ENCODE measurements around the gene TRPM1. TPM values are rescaled to one million over a fixed set of nuclear protein-coding genes. Genes with fewer than 3 reads are reported as not detected.

TRPM1 gene
- total and polyA plus RNA-seq, 9 of the 15 experiments (the other 6 are each of a cell fraction or from before 2014, with no cell fraction given) = 0.01 to 0.06 (median 0.03) TPM; not detected in 5

GRCh38 chr15:31032961-31033371 lies 68.6 kb downstream of the TRPM1 start:
- Histone ChIP-seq H3K79me2 (ENCODE audit: control insufficient read depth, insufficient read depth, low read length) (no peaks in the 10 kb centered on the region), H4K20me1 (replicated peaks; ENCODE audit: control insufficient read depth, insufficient read depth, low read length) (no peaks in the 10 kb centered on the region; the same call in 1 of the 2 replicates), H3K9ac (ENCODE audit: insufficient read depth in 1 of 2, low read depth in 2 of 2, low read length in 2 of 2) (no peak overlapping the region), H3K27me3 (ENCODE audit: control insufficient read depth in 2 of 2, insufficient read depth in 2 of 2, low read length in 2 of 2) (peaks cover 10 to 23% of the 10 kb centered on the region in 2 experiments), H3K4me3 (no peak overlapping the region), H3K27ac (ENCODE audit: extremely low read depth, low read depth, low read length) (no peak overlapping the region), H3K9me3 (replicated peaks; ENCODE audit: control insufficient read depth, insufficient read depth, low read depth, low read length) (no peaks in the 10 kb centered on the region), H3K36me3 (ENCODE audit: control insufficient read depth, insufficient read depth, low read length) (no peaks in the 10 kb centered on the region), H2AFZ (ENCODE audit: low read depth, low read length) (no peak overlapping the region), H3K4me2 (ENCODE audit: insufficient read depth, low read length) (no peak overlapping the region), H3K4me1 (replicated peaks in 1 of 2; ENCODE audit: control insufficient read depth in 2 of 2, insufficient read depth in 2 of 2, low read length in 2 of 2) (no peaks in the 10 kb centered on the region; a peak in 1 of 5 replicates), H3K9me1 (ENCODE audit: control insufficient read depth, insufficient read depth, low read length) (no peaks in the 10 kb centered on the region)
- WGBS (ENCODE audit: insufficient coverage, low coverage, missing lambda C conversion rate) = 5% methylated on average over 5 of the region's 5 CpGs
- no TSS peak for BruUV-seq (replicated peaks)
- ATAC-seq (no peak), FAIRE-seq (no peak), DNase-seq (ENCODE audit: extremely low read depth in 1 of 4, low spot score in 3 of 4) (no peak)
- intact Hi-C loops (cut with micrococcal nuclease) (no loop called here), in situ Hi-C loops (cut with MboI) (no loop called here)
- TF ChIP-seq, protein P1, sequence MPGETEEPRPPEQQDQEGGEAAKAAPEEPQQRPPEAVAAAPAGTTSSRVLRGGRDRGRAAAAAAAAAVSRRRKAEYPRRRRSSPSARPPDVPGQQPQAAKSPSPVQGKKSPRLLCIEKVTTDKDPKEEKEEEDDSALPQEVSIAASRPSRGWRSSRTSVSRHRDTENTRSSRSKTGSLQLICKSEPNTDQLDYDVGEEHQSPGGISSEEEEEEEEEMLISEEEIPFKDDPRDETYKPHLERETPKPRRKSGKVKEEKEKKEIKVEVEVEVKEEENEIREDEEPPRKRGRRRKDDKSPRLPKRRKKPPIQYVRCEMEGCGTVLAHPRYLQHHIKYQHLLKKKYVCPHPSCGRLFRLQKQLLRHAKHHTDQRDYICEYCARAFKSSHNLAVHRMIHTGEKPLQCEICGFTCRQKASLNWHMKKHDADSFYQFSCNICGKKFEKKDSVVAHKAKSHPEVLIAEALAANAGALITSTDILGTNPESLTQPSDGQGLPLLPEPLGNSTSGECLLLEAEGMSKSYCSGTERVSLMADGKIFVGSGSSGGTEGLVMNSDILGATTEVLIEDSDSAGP (CRISPR knock-in tag; IDR thresholded peaks at IDR 0.05) = no peak
- TF ChIP-seq ZBTB40 (IDR thresholded peaks at IDR 0.05) (no peak), ZBTB40 (CRISPR knock-in tag; IDR thresholded peaks at IDR 0.05) (no peak), SUPT5H (IDR thresholded peaks at IDR 0.05) (no peak), NFE2L1 (tag; IDR thresholded peaks at IDR 0.05; ENCODE audit: borderline replicate concordance, low read depth) (no peak), RBM17 (IDR thresholded peaks at IDR 0.05; ENCODE audit: borderline replicate concordance, low read depth, low read length) (no peak)
- TF ChIP-seq, protein P2, sequence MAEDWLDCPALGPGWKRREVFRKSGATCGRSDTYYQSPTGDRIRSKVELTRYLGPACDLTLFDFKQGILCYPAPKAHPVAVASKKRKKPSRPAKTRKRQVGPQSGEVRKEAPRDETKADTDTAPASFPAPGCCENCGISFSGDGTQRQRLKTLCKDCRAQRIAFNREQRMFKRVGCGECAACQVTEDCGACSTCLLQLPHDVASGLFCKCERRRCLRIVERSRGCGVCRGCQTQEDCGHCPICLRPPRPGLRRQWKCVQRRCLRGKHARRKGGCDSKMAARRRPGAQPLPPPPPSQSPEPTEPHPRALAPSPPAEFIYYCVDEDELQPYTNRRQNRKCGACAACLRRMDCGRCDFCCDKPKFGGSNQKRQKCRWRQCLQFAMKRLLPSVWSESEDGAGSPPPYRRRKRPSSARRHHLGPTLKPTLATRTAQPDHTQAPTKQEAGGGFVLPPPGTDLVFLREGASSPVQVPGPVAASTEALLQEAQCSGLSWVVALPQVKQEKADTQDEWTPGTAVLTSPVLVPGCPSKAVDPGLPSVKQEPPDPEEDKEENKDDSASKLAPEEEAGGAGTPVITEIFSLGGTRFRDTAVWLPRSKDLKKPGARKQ (CRISPR knock-in tag; IDR thresholded peaks at IDR 0.05) = no peak
- ChIA-PET POLR2A (no interaction called here), CTCF (ENCODE audit: low intra/inter-chr PET ratio) (no interaction called here)
